Tongue (tissue), 2 donors: ENCODE data around the gene DHFR2. TPM values are rescaled to one million over a fixed set of nuclear protein-coding genes. Genes with fewer than 3 reads are reported as not detected.
A peak's percentile ranks its signal among the peaks of the same experiment; 100 is the strongest.
"Not testable (repeated sequence)": the region's sequence is repeated elsewhere in the genome, so short reads cannot be mapped to it uniquely, and the experiment has no call there.

Source experiments
- DNase-seq: peaks from one replicate; pipeline ENCODE4 v3.0.0-alpha.2; 2015
- total RNA-seq: library from RNA; depleted of rRNA; stranded (reverse); fragments of >200 nt; gene quantifications from one replicate; pipeline ENCODE4 v1.2.3, GENCODE V29; 2014

The DHFR2 gene
- total RNA-seq, 1 donor from 2014 or later, result 7.2 TPM

DNA sequence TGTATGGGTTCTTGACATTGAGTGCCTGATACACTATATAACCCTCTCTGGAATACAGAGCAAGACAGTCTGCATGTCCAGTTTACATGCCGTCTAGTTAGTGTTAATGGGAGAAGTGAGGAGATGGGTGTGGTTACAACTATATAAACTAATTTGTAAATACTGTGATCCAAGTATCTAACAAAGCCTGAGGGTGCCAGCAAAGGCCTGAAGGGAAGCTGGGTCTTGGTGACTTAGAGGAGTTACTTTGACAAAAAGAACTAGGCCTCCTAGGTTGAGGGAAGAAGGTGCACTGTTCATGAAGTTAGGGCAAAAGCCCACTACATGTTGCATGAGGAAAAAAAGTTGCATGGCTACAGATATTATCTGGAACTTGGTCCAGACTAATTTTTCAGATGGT is 2.4 kb upstream of the DHFR2 start:
- no peak for DNase-seq

GRCh38 chr3:94064243-94064860 is 1.6 kb upstream of the DHFR2 start:
- no peak for DNase-seq

- no peak for DNase-seq
Measured at GRCh38 chr3:94063496-94064119, 892 bp upstream of the DHFR2 start.

GRCh38 chr3:94061297-94061696 is 1.4 kb downstream of the DHFR2 start:
- no peak for DNase-seq

DNA sequence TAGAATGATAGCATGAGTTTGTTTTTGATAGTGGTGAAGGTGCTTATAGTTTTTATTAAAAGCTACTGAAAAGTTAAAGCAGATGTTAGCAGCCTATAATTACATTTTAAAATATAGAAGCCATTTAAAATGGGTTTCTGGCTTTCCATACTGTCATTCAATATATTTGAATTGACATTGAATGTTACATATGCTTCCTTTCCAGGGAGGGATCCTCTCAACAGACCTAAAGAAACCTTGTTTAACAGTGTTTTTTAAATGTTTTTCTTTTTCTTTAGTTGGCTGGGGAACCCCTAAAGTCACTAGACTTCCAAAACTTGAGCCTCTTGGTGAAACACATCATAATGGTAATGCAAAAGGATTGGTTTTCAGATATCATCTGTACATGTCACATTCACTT is 12.2 kb downstream of the DHFR2 start:
- DNase-seq, result no peak

DNA sequence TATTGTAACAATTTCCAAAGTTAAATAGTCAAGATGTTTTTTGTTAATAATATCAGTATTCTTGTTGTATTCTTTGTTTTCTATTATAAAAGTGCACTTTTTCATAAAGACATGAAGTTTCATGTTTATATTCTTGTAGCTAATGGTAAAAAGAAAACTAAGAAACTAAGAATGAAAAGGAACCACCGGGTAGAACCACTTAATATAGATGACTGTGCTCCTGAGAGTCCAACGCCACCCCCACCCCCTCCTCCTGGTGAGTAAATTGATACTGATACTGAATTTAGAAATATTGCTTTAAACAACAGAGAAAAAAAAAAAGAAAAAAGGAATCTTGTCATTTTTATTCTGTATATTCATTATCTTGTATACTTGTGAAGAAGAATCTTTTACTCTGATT is 13.4 kb downstream of the DHFR2 start:
- no peak for DNase-seq

DNA sequence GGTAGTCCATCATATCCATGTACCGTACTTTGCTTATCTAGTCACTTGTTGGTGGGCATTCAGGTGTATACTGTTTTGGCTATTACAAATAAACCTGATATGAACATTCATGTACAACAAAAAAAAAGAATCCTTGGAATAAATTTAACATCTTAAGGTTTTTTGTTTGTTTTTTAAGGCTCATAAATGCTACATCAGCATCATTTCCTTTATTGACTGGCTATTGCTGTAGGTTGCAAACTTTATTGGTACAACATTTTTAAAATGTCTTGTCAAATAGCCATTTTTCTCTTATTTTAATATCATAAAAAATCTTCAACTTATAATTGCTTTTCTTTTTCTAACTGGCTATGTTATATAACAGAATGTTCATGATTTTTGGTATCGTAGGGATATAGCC is 16.2 kb downstream of the DHFR2 start:
- no peak for DNase-seq

DNA sequence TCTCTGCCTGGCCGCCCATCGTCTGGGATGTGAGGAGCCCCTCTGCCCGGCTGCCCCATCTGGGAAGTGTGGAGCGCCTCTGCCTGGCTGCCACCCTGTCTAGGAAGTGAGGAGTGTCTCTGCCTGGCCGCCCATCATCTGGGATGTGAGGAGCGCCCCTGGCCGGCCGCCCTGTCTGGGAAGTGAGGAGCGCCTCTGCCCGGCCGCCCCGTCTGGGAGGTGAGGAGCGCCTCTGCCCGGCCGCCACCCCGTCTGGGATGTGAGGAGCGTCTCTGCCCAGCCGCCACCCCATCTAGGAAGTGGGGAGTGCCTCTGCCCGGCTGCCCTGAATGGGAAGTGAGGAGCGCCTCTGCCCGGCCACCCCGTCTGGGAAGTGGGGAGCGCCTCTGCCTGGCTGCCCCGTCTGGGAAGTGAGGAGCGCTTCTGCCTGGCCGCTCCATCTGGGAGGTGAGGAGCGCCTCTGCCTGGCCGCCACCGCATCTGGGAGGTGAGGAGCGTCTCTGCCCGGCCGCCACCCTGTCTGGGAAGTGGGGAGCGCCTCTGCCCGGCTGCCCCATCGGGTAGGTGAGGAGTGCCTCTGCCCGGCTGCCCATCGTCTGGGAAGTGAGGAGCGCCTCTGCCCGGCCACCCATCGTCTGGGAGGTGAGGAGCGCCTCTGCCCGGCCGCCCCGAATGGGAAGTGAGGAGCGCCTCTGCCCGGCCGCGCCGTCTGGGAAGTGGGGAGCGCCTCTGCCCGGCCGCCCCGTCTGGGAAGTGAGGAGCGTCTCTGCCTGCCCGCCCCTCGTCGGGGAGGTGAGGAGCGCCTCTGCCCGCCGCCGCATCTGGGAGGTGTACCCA is 18.4 kb downstream of the DHFR2 start:
- DNase-seq, result not testable (repeated sequence)

- no peak for DNase-seq
Measured at GRCh38 chr3:94043285-94043684, 19.4 kb downstream of the DHFR2 start.

- DNase-seq, result peak; percentile 7
Measured at GRCh38 chr3:94036909-94037507, 25.7 kb downstream of the DHFR2 start.

GRCh38 chr3:94028093-94028837 is 34.5 kb downstream of the DHFR2 start, which contains the start of gene STX19:
Gene STX19, minus strand, starts transcription at chr3:94028597. Its CDS starts 13,328 bp downstream, at chr3:94015269.
- peak; percentile 15 for DNase-seq

DNA sequence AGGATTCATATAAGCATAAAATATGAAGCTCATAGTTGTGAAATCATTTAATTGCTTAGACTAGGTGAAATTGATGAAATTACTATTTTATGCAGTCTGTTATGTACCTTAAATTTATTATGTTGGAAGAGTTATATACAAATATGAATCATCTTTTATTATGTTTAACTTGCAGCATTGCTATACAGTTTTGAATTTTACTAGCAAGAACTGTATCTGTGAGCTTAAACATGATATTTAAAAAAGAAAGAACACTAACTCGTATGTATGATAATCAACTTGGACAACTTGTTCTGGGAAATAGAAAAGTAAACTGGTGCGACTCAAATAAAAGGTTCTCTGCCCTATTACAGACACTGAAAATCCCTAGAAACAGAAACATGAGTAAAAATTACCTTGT is 36.1 kb downstream of the DHFR2 start:
- DNase-seq, result no peak

DNA sequence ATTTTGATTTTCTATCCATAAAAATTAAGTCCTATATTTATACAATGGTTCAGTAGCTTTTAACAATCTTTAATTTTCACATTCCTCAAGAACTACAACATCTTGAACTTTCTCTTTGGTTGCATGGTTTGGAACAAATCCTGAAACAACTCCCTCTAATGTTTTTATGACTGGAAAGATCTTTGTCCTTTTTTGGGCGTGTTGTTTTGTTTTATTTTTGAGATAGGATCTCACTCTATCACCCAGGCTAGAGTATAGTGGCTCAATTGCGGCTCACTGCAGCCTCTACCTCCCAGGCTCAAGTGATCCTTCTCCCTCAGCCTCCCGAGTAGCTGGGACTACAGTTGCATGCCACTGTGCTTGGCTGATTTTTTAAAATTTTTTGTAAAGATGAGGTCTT is 38.3 kb downstream of the DHFR2 start:
- DNase-seq, result no peak

- DNase-seq, result no peak
Measured at GRCh38 chr3:94020293-94020692, 42.4 kb downstream of the DHFR2 start.

DNA sequence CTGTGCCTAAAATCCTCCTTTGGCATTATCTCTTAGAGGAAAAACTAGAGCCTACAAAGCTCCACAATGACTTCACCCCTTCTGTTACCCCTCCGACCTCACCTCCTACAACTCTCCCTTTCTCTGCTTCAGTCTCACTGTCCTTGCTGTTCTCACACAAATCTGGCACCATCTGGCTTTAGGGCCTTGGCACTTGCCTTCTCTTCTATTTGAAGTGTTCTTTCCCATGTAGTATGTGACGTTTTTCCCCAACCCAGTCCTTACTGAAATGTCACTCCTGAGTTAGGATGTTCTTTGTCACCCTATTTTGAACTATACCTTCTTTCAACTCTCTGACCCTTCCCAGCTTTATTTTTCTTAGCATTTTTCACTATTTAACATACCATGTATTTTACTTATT is 43.1 kb downstream of the DHFR2 start:
- DNase-seq, result no peak

GRCh38 chr3:94015025-94015424 is 47.7 kb downstream of the DHFR2 start:
- DNase-seq, result no peak

DNA sequence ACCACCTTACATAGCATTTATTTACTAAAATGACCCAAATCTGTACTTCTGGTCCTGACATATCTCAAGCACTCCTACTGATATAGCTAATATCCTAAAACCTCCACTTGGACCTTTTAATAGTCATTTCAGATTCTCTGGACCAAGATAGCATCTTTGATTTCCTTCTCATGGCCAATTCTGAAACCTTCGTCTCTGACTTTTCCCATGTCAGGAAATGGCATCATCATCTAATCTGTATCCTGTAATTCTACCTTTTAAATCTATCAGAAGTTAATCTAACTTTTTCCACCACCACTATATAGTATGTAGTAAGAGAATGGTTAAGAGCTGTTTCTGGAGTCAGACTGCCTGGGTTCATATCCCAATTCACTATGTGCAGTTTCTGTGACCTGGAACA is 50.5 kb downstream of the DHFR2 start:
- no peak for DNase-seq

DNA sequence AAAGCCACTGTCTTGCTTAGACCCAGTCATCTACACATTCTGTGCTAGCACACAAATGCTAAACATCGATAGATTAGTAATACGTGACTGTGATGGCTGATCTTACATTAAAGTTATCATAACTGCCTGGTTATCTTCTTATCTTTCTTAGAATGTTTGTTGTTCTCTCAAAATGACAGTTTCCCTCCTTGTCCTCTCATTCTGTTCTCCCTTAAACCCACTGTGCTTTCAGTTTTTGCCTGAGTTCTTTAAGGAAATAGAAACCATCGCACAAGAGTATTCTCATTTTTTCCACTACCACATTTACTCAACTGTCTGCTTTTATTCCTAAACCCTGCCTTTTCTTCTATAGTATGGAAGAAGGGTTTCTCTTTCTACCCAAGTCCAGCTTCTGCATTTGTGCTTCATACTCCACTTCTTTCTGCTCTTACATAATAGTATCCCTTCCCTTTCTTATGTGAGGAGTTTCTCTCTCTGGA is 51.4 kb downstream of the DHFR2 start:
- DNase-seq, result no peak

DNA sequence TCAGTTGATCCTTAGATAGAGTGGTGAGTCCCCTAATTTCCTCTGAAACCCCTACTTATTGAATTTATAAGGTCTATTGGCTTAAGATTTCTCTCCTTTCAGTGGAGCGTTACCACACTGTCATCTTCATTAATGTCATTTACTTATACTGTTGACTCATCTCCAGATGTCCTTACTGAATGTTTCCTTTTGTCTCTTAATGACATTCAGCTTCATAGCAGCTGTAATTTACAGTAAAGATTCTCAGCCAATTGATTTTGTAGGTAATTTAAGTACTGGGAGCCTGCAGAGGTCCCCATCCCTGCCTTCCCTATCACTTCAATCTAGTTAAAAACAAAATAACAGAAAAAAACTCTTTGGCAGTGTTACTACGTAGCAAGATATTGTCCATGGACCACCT is 53.1 kb downstream of the DHFR2 start:
- no peak for DNase-seq

DNA sequence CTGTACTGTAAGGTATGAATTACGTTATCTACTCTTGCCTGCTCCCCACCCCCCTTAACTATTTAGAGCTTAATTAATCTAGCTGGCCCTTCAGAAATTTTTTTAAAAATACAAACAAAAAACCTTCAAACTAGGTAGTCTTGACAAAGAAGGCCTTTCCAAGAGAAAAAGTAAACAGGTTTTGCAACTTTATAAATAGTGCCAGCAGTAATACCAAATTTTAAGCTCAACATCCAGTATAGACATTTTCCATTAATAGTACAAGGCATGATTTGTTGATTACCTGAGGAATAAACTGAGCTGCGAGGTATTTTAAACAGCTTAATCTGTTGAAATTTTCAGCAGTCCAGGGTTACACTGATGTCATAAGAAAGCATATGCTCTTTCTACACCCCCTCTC is 54.5 kb downstream of the DHFR2 start:
- DNase-seq, result no peak
